WTC11 (cell line): Measurements from ENCODE around the gene ALOX12.

Experiments used
- ATF2 ChIP-seq: sonication (generic); formaldehyde crosslinking; IDR thresholded peaks from 2 replicates; pipeline ENCODE4 v1.8.1; 2022; ENCODE audit warnings: low read depth, missing genetic modification reagents, borderline replicate concordance
- CREM ChIP-seq: sonication (generic); formaldehyde crosslinking; IDR thresholded peaks from 2 replicates; pipeline ENCODE4 v1.8.1; 2022; ENCODE audit warnings: mild to moderate bottlenecking, missing genetic modification reagents, moderate library complexity
- CTCF ChIP-seq: fragments of 200-600 bp; IDR thresholded peaks from 2 replicates; pipeline ENCODE4 v1.8.0; 2022; ENCODE audit warnings: antibody characterized with exemption
- E2F1 ChIP-seq: sonication (generic); formaldehyde crosslinking; IDR thresholded peaks from 2 replicates; pipeline ENCODE4 v1.8.0; 2022; ENCODE audit warnings: mild to moderate bottlenecking, missing genetic modification reagents
- GABPB1 ChIP-seq: sonication (generic); formaldehyde crosslinking; IDR thresholded peaks from 2 replicates; pipeline ENCODE4 v1.8.1; 2023; ENCODE audit warnings: mild to moderate bottlenecking, missing genetic modification reagents
- GRHL2 ChIP-seq: fragments of 250-450 bp; sonication (Bioruptor Pico); IDR thresholded peaks from 2 replicates; pipeline ENCODE4 v1.8.0; 2022; ENCODE audit warnings: mild to moderate bottlenecking, moderate library complexity; ENCODE audit not compliant: insufficient replicate concordance, severe bottlenecking
- HMGA2 ChIP-seq: fragments of 250-450 bp; sonication (Bioruptor Pico); IDR thresholded peaks from 2 replicates; pipeline ENCODE4 v1.4.0; 2021; ENCODE audit warnings: mild to moderate bottlenecking, moderate library complexity
- HMGXB4 ChIP-seq: sonication (generic); formaldehyde crosslinking; IDR thresholded peaks from 2 replicates; pipeline ENCODE4 v1.8.1; 2023; ENCODE audit warnings: mild to moderate bottlenecking, moderate library complexity, missing genetic modification reagents
- KAT7 ChIP-seq: sonication (generic); formaldehyde crosslinking; IDR thresholded peaks from 2 replicates; pipeline ENCODE4 v1.8.1; 2023; ENCODE audit warnings: missing genetic modification reagents, mild to moderate bottlenecking, borderline replicate concordance
- MAX ChIP-seq: sonication (generic); formaldehyde crosslinking; IDR thresholded peaks from 2 replicates; pipeline ENCODE4 v1.8.0; 2022; ENCODE audit warnings: mild to moderate bottlenecking, missing genetic modification reagents
- NFYB ChIP-seq: sonication (generic); formaldehyde crosslinking; conservative IDR thresholded peaks from 2 replicates; pipeline ENCODE4 v1.8.0; 2022; ENCODE audit warnings: low read depth, missing genetic modification reagents
- SOX15 ChIP-seq: fragments of 250-450 bp; sonication (Bioruptor Pico); IDR thresholded peaks from 2 replicates; pipeline ENCODE4 v1.9.0; 2021; ENCODE audit warnings: mild to moderate bottlenecking
- USF1 ChIP-seq: sonication (generic); formaldehyde crosslinking; IDR thresholded peaks from 2 replicates; pipeline ENCODE4 v1.8.0; 2022; ENCODE audit warnings: mild to moderate bottlenecking, missing genetic modification reagents
- ZNF121 ChIP-seq: sonication (generic); formaldehyde crosslinking; IDR thresholded peaks from 2 replicates; pipeline ENCODE4 v1.8.0; 2023; ENCODE audit warnings: missing genetic modification reagents

- no peak for TF ChIP-seq CTCF
- no peak for TF ChIP-seq ATF2 (CRISPR knock-in tag)
- TF ChIP-seq GRHL2 (CRISPR knock-in tag), result no peak
- no peak for TF ChIP-seq USF1 (CRISPR knock-in tag)
- TF ChIP-seq GABPB1 (CRISPR knock-in tag), result no peak
- no peak for TF ChIP-seq NFYB (CRISPR knock-in tag)
- no peak for TF ChIP-seq HMGXB4 (CRISPR knock-in tag)
- no peak for TF ChIP-seq MAX (CRISPR knock-in tag)
- no peak for TF ChIP-seq E2F1 (CRISPR knock-in tag)
- TF ChIP-seq KAT7 (CRISPR knock-in tag), result no peak
- TF ChIP-seq ZNF121 (CRISPR knock-in tag), result no peak
- no peak for TF ChIP-seq HMGA2 (CRISPR knock-in tag)
- TF ChIP-seq CREM (CRISPR knock-in tag), result no peak
- TF ChIP-seq SOX15 (CRISPR knock-in tag), result no peak
Observed at GRCh38 chr17:7029659-7030058, 33.8 kb downstream of the ALOX12 start.
